Natural killer cell treated with Interleukin-12 subunit alpha and Interleukin-12 subunit beta and Interleukin-15 and Interleukin-18, amount 100 ng/mL, for 72 hours (primary cell): ENCODE results near the gene FDPS. TPM values are rescaled to one million over a fixed set of nuclear protein-coding genes. Genes with fewer than 3 reads are reported as not detected.
A peak's percentile ranks its signal among the peaks of the same experiment; 100 is the strongest.
"Not testable (repeated sequence)": the region's sequence is repeated elsewhere in the genome, so short reads cannot be mapped to it uniquely, and the experiment has no call there.

Experiments
- ATAC-seq, 2 donors: fragments of 150-1000 bp; cut with Tn5 transposase in 1 of 2; sonication (Bioruptor Pico), chemical (Tn5 transposase) in 1 of 2; 2 replicates each; pipeline ENCODE4 v1.10.0; 2021
- DNase-seq: peaks from one replicate; pipeline ENCODE4 v3.0.0; 2022; ENCODE audit warnings: low spot score
- H3K27ac Mint-ChIP-seq, 2 donors: 1 replicate in 1 of 2; 2 replicates in 1 of 2; pipeline ENCODE4 v1.8.0; 2022; ENCODE audit warnings: mixed read lengths in 2 of 2, mild to moderate bottlenecking in 1 of 2, moderate library complexity in 1 of 2
- H3K27me3 Mint-ChIP-seq, 2 donors: 1 replicate in 1 of 2; 2 replicates in 1 of 2; pipeline ENCODE4 v1.8.0; 2022; ENCODE audit warnings: mixed read lengths in 2 of 2
- H3K36me3 Mint-ChIP-seq: one replicate; pipeline ENCODE4 v1.8.0; 2022; ENCODE audit warnings: mixed read lengths
- H3K4me1 Mint-ChIP-seq, 2 donors: 1 replicate in 1 of 2; 2 replicates in 1 of 2; pipeline ENCODE4 v1.8.0; 2022; ENCODE audit warnings: low read depth in 2 of 2, mixed read lengths in 2 of 2, mild to moderate bottlenecking in 1 of 2
- H3K4me3 Mint-ChIP-seq: one replicate; pipeline ENCODE4 v1.8.0; 2022; ENCODE audit warnings: mixed read lengths
- H3K9me3 Mint-ChIP-seq: 2 replicates; pipeline ENCODE4 v1.8.0; 2022; ENCODE audit warnings: mixed read lengths
- total RNA-seq, 2 donors: library from RNA; stranded (reverse); gene quantifications; one replicate each; pipeline ENCODE4 v1.2.3, GENCODE V29; 2022

The FDPS gene
- total RNA-seq, 2 donors from 2014 or later, result 251 to 386 TPM

GRCh38 chr1:155326020-155326526, 17.4 kb downstream of the FDPS start:
- Mint-ChIP-seq H3K4me3 (peak overlapping the region; percentile 92), H3K36me3 (peaks cover 7% of the 10 kb centered on the region), H3K9me3 (no peaks in the 10 kb centered on the region), H3K27ac (peak overlapping the region; percentile 18 to 32), H3K4me1 (peaks cover 18 to 19% of the 10 kb centered on the region in 2 donors), H3K27me3 (no peaks in the 10 kb centered on the region)
- DNase-seq (no peak), ATAC-seq (no peak)

GRCh38 chr1:155326631-155327037, 18.0 kb downstream of the FDPS start:
- Mint-ChIP-seq H3K4me3 (no peak overlapping the region), H3K9me3 (no peaks in the 10 kb centered on the region), H3K4me1 (peaks cover 19% of the 10 kb centered on the region in 2 donors), H3K27me3 (no peaks in the 10 kb centered on the region), H3K36me3 (peaks cover 7% of the 10 kb centered on the region), H3K27ac (peak overlapping the region in 1 of 2 donors; percentile 32)
- ATAC-seq (no peak), DNase-seq (no peak)

GRCh38 chr1:155327981-155328380, 19.3 kb downstream of the FDPS start:
- no peak overlapping the region for H3K4me3 Mint-ChIP-seq
- no peak for ATAC-seq
- no peaks in the 10 kb centered on the region for H3K27me3 Mint-ChIP-seq
- no peak overlapping the region for H3K27ac Mint-ChIP-seq
- DNase-seq, result no peak
- H3K36me3 Mint-ChIP-seq, result peaks cover 7% of the 10 kb centered on the region
- H3K4me1 Mint-ChIP-seq, result peaks cover 12 to 15% of the 10 kb centered on the region in 2 donors
- H3K9me3 Mint-ChIP-seq, result no peaks in the 10 kb centered on the region

GRCh38 chr1:155328856-155329255, 20.2 kb downstream of the FDPS start:
- not testable (repeated sequence) for DNase-seq, H3K36me3 Mint-ChIP-seq, H3K9me3 Mint-ChIP-seq, H3K4me3 Mint-ChIP-seq, ATAC-seq, H3K27ac Mint-ChIP-seq, H3K27me3 Mint-ChIP-seq
- peaks cover 14 to 15% of the 10 kb centered on the region in 2 donors for H3K4me1 Mint-ChIP-seq

GRCh38 chr1:155329980-155330598, 21.4 kb downstream of the FDPS start:
- H3K36me3 Mint-ChIP-seq, result peaks cover 7% of the 10 kb centered on the region
- H3K4me1 Mint-ChIP-seq, result peaks cover 14 to 15% of the 10 kb centered on the region in 2 donors
- no peaks in the 10 kb centered on the region for H3K27me3 Mint-ChIP-seq
- H3K9me3 Mint-ChIP-seq, result no peaks in the 10 kb centered on the region
- DNase-seq (no peak), ATAC-seq (no peak)
- peak overlapping the region in 1 of 2 donors; percentile 9 for H3K27ac Mint-ChIP-seq
- H3K4me3 Mint-ChIP-seq, result no peak overlapping the region

GRCh38 chr1:155334962-155335361, 26.3 kb downstream of the FDPS start:
- Mint-ChIP-seq H3K4me1 (peaks cover 7 to 8% of the 10 kb centered on the region in 2 donors), H3K4me3 (no peak overlapping the region), H3K36me3 (peaks cover 29% of the 10 kb centered on the region), H3K27me3 (no peaks in the 10 kb centered on the region), H3K9me3 (no peaks in the 10 kb centered on the region), H3K27ac (no peak overlapping the region)
- ATAC-seq (no peak), DNase-seq (no peak)

- Mint-ChIP-seq H3K36me3 (peaks cover 31% of the 10 kb centered on the region), H3K4me3 (no peak overlapping the region), H3K27me3 (no peaks in the 10 kb centered on the region), H3K4me1 (no peaks in the 10 kb centered on the region), H3K27ac (peak overlapping the region in 1 of 2 donors; percentile 8), H3K9me3 (no peaks in the 10 kb centered on the region)
- ATAC-seq, result no peak
- no peak for DNase-seq
Measured at GRCh38 chr1:155339515-155340097, 30.9 kb downstream of the FDPS start.

GRCh38 chr1:155342842-155343241, 34.2 kb downstream of the FDPS start:
- H3K4me1 Mint-ChIP-seq, result no peaks in the 10 kb centered on the region
- H3K27me3 Mint-ChIP-seq, result no peaks in the 10 kb centered on the region
- ATAC-seq (no peak), DNase-seq (no peak)
- H3K27ac Mint-ChIP-seq, result no peak overlapping the region
- peaks cover 44% of the 10 kb centered on the region for H3K36me3 Mint-ChIP-seq
- no peak overlapping the region for H3K4me3 Mint-ChIP-seq
- H3K9me3 Mint-ChIP-seq, result no peaks in the 10 kb centered on the region

GRCh38 chr1:155352631-155353030, 44.0 kb downstream of the FDPS start:
- ATAC-seq (no peak), DNase-seq (no peak)
- no peaks in the 10 kb centered on the region for H3K27me3 Mint-ChIP-seq
- no peaks in the 10 kb centered on the region for H3K9me3 Mint-ChIP-seq
- H3K4me3 Mint-ChIP-seq, result no peak overlapping the region
- H3K4me1 Mint-ChIP-seq, result no peaks in the 10 kb centered on the region
- no peak overlapping the region for H3K27ac Mint-ChIP-seq
- H3K36me3 Mint-ChIP-seq, result peaks cover 20% of the 10 kb centered on the region

GRCh38 chr1:155360051-155360450, 51.4 kb downstream of the FDPS start:
- H3K4me1 Mint-ChIP-seq, result no peaks in the 10 kb centered on the region
- ATAC-seq (no peak), DNase-seq (no peak)
- H3K36me3 Mint-ChIP-seq, result no peaks in the 10 kb centered on the region
- H3K4me3 Mint-ChIP-seq, result no peak overlapping the region
- no peaks in the 10 kb centered on the region for H3K27me3 Mint-ChIP-seq
- H3K9me3 Mint-ChIP-seq, result no peaks in the 10 kb centered on the region
- H3K27ac Mint-ChIP-seq, result no peak overlapping the region

Other genes starting within 250 kb of the FDPS start
- gene EFNA4, start 245.1 kb upstream of the FDPS start, total RNA-seq, result 1 to 10 TPM; 1.7 to 4.7 TPM
- 1 to 10 TPM in 1 of 2 donors, not detected in 1; 1.2 TPM for gene EFNA3, start 230.0 kb upstream of the FDPS start, total RNA-seq
- not detected for gene EFNA1, start 181.0 kb upstream of the FDPS start, total RNA-seq
- gene SLC50A1, start 173.0 kb upstream of the FDPS start, total RNA-seq, result 10 to 100 TPM; 28.8 to 36.3 TPM
- 10 to 100 TPM; 26.0 to 31.1 TPM for gene DPM3, start 168.3 kb upstream of the FDPS start, total RNA-seq
- gene KRTCAP2, start 135.6 kb upstream of the FDPS start, total RNA-seq, result 100 to 1,000 TPM; 149 to 223 TPM
- 1 to 10 TPM; 3.6 to 9.3 TPM for gene TRIM46, start 135.0 kb upstream of the FDPS start, total RNA-seq
- 1 to 10 TPM; 4.1 to 9.4 TPM for gene THBS3, start 101.0 kb upstream of the FDPS start, total RNA-seq
- 10 to 100 TPM; 42.6 to 53.0 TPM for gene MTX1, start 100.2 kb upstream of the FDPS start, total RNA-seq
- gene ENTREP3, start 53.4 kb upstream of the FDPS start, total RNA-seq, result 10 to 100 TPM; 12.3 to 38.0 TPM
- 100 to 1,000 TPM; 134 to 169 TPM for gene SCAMP3, start 46.5 kb upstream of the FDPS start, total RNA-seq
- gene CLK2, start 35.4 kb upstream of the FDPS start, total RNA-seq, result 100 to 1,000 TPM in 1 of 2 donors, 10 to 100 TPM in 1; 77.1 to 117 TPM
- gene HCN3, start 31.4 kb upstream of the FDPS start, total RNA-seq, result 1 to 10 TPM; 2.0 to 4.7 TPM
- not detected for gene PKLR, start 7.4 kb upstream of the FDPS start, total RNA-seq
- 10 to 100 TPM; 26.2 to 40.1 TPM for gene RUSC1, start 12.0 kb downstream of the FDPS start, total RNA-seq